Fibroblast of skin of right biceps (primary cell): ENCODE measurements around the gene LGALS9B.
A peak's percentile ranks its signal among the peaks of the same experiment; 100 is the strongest.
"Not testable (repeated sequence)": the region's sequence is repeated elsewhere in the genome, so short reads cannot be mapped to it uniquely, and the experiment has no call there.

Experiments used
- DNase-seq: peaks from one replicate; pipeline ENCODE4 v3.0.0-alpha.2; 2013

LGALS9B gene

GRCh38 chr17:20401306-20402022 is 65.9 kb downstream of the LGALS9B start:
- not testable (repeated sequence) for DNase-seq

GRCh38 chr17:20400559-20401305 is 66.6 kb downstream of the LGALS9B start:
- peak; percentile 11 for DNase-seq
